Epithelial cell of esophagus (primary cell): ENCODE measurements around the gene CRMP1.
A peak's percentile ranks its signal among the peaks of the same experiment; 100 is the strongest.

Experiments used
- DNase-seq: peaks from one replicate; pipeline ENCODE4 v3.0.0; 2010; ENCODE audit warnings: low read depth
- H3K4me3 ChIP-seq: 2 replicates; pipeline ENCODE4 v1.5.1; 2011; ENCODE audit warnings: mild to moderate bottlenecking, low read length, control low read depth
- CTCF ChIP-seq: IDR thresholded peaks from 2 replicates; pipeline ENCODE4 v1.5.1; 2011; ENCODE audit warnings: low read depth, mild to moderate bottlenecking, low read length, control low read depth, inconsistent platforms; ENCODE audit not compliant: insufficient read depth; ENCODE audit errors: missing control alignments

CRMP1 gene

GRCh38 chr4:5874811-5875449 lies 18.0 kb downstream of the CRMP1 start:
- no peak for TF ChIP-seq CTCF
- DNase-seq: peak; percentile 20

GRCh38 chr4:5870701-5871100 lies 22.2 kb downstream of the CRMP1 start:
- DNase-seq: no peak
- H3K4me3 ChIP-seq: no peak overlapping the region
- TF ChIP-seq CTCF: no peak

More at GRCh38 chr4:5874811-5875449, 18.0 kb downstream of the CRMP1 start:
- no peak overlapping the region for H3K4me3 ChIP-seq

GRCh38 chr4:5869966-5870619 lies 22.8 kb downstream of the CRMP1 start:
- DNase-seq: no peak
- TF ChIP-seq CTCF: no peak
- no peak overlapping the region for H3K4me3 ChIP-seq

GRCh38 chr4:5867866-5868265 lies 25.0 kb downstream of the CRMP1 start:
- TF ChIP-seq CTCF: no peak
- H3K4me3 ChIP-seq: no peak overlapping the region
- no peak for DNase-seq

GRCh38 chr4:5866841-5867813 lies 25.8 kb downstream of the CRMP1 start:
- H3K4me3 ChIP-seq: no peak overlapping the region
- no peak for TF ChIP-seq CTCF
- DNase-seq: no peak

GRCh38 chr4:5865896-5866599 lies 26.8 kb downstream of the CRMP1 start:
- H3K4me3 ChIP-seq: no peak overlapping the region
- TF ChIP-seq CTCF: no peak
- DNase-seq: no peak
